BJ (cell line): ENCODE data around the gene CABP5. TPM values are rescaled to one million over a fixed set of nuclear protein-coding genes. Genes with fewer than 3 reads are reported as not detected.
"Not testable (repeated sequence)": the region's sequence is repeated elsewhere in the genome, so short reads cannot be mapped to it uniquely, and the experiment has no call there.

Experiments
- CTCF ChIA-PET: fragments of 350-600 bp; formaldehyde crosslinking; extraction: SDS; loops from one replicate; lab custom pipeline; 2021; ENCODE audit warnings: antibody characterized with exemption, inconsistent platforms; lab: Yijun Ruan, JAX
- POLR2A ChIA-PET: fragments of 300-600 bp; sonication (Branson Sonifier 250); formaldehyde crosslinking; extraction: SDS; loops from one replicate; lab custom pipeline; 2021; ENCODE audit warnings: antibody characterized with exemption; lab: Charles Lee
- DNase-seq: peaks from one replicate; pipeline ENCODE4 v3.0.0-alpha.2; 2011; ENCODE audit warnings: low read depth
- H3K27me3 ChIP-seq: 2 replicates; pipeline ENCODE4 v1.6.0; 2011; ENCODE audit warnings: low read length; ENCODE audit not compliant: control insufficient read depth, insufficient read depth
- H3K36me3 ChIP-seq: 2 replicates; pipeline ENCODE4 v1.5.1; 2011; ENCODE audit warnings: low read length; ENCODE audit not compliant: control insufficient read depth, insufficient read depth
- H3K4me3 ChIP-seq: 2 replicates; pipeline ENCODE4 v1.5.1; 2011; ENCODE audit warnings: low read depth, mild to moderate bottlenecking, control low read depth, low read length
- CTCF ChIP-seq: IDR thresholded peaks from 2 replicates; pipeline ENCODE4 v1.5.1; 2011; ENCODE audit warnings: low read depth, mild to moderate bottlenecking, control low read depth, inconsistent platforms, low read length, moderate library complexity; ENCODE audit not compliant: insufficient read depth
- polyA plus RNA-seq: library from polyadenylated mRNA; depleted of rRNA; stranded (reverse); fragments of >200 nt; gene quantifications from 2 replicates; pipeline ENCODE4 v1.2.3, GENCODE V29; 2011

The CABP5 gene
- polyA plus RNA-seq, 1 experiment, result not detected

- ChIA-PET CTCF (no interaction called here), POLR2A (no interaction called here)
- Histone ChIP-seq H3K4me3 (no peak overlapping the region), H3K27me3 (peaks cover 1% of the 10 kb centered on the region), H3K36me3 (no peaks in the 10 kb centered on the region)
- no peak for TF ChIP-seq CTCF
- no peak for DNase-seq
These were observed 41.2 kb upstream of the CABP5 start for GRCh38 chr19:48085076-48085475.

GRCh38 chr19:48081106-48081505, 37.2 kb upstream of the CABP5 start:
- no peak for TF ChIP-seq CTCF
- ChIA-PET CTCF (no interaction called here), POLR2A (no interaction called here)
- no peaks in the 10 kb centered on the region for H3K36me3 ChIP-seq
- DNase-seq, result no peak
- no peak overlapping the region for H3K4me3 ChIP-seq
- H3K27me3 ChIP-seq, result no peaks in the 10 kb centered on the region

- H3K36me3 ChIP-seq, H3K27me3 ChIP-seq, POLR2A ChIA-PET, H3K4me3 ChIP-seq, CTCF ChIA-PET, DNase-seq: not testable (repeated sequence)
These were observed 26.4 kb upstream of the CABP5 start for GRCh38 chr19:48070177-48070769.

GRCh38 chr19:48069435-48069834, 25.6 kb upstream of the CABP5 start:
- Histone ChIP-seq H3K27me3 (no peaks in the 10 kb centered on the region), H3K36me3 (no peaks in the 10 kb centered on the region), H3K4me3 (no peak overlapping the region)
- TF ChIP-seq CTCF, result no peak
- DNase-seq, result no peak
- POLR2A ChIA-PET, result no interaction called here
- CTCF ChIA-PET, result interaction anchor here (0.6 kb wide), 2 partner anchors 9 to 30 kb away, joined by 3 read pairs; no protein-coding TSS in a partner anchor

GRCh38 chr19:48064509-48064908, 20.6 kb upstream of the CABP5 start:
- no peak for DNase-seq
- Histone ChIP-seq H3K36me3 (no peaks in the 10 kb centered on the region), H3K27me3 (peaks cover 1% of the 10 kb centered on the region; the same call in 1 of the 2 replicates), H3K4me3 (no peak overlapping the region)
- POLR2A ChIA-PET, result no interaction called here
- no peak for TF ChIP-seq CTCF
- CTCF ChIA-PET, result no interaction called here
